Adrenal gland (tissue), 5 donors: ENCODE results near the gene DNAH9.

Experiments
- POLR2A ChIP-seq, 2 donors: fragments of 450-650 bp; IDR thresholded peaks; one replicate each; pipeline ENCODE4 v1.6.1; 2017; ENCODE audit warnings: antibody characterized with exemption in 2 of 2, mild to moderate bottlenecking in 2 of 2, moderate library complexity in 1 of 2
- TF ChIP-seq, protein P1 (sequence below), 6 experiments: fragments of 450-650 bp in 4 of 6; fragments of 200-600 bp in 2 of 6; sonication (generic) in 1 of 6; IDR thresholded peaks; 1 replicate in 5 of 6; 2 replicates in 1 of 6; pipeline versions ENCODE4 v1.5.1 to v1.8.0; 2016 to 2021; ENCODE audit warnings: antibody characterized with exemption in 6 of 6, mild to moderate bottlenecking in 2 of 6, moderate library complexity in 1 of 6
- donor health status: DM: no; HTN: no; CAD: no.

DNA sequence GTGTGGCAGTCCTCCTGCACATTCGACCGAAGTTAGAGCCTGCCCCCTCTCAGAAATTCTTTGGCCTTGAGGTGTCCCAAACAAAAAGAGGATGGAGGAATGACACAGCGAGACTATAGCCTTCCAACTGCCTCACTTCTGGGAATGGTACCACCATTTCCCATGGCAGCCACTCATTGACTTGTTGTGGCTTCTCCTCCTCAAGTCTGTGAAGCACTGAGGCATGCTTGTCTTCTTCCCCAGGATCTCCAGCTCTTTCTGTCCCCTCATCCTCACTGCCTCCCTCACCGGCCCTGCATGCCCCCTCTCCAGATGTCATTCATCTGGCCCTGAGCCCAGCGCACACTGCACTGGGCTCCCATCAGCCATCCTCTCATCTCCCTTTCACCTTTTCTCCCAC lies 43.7 kb upstream of the DNAH9 start:
- TF ChIP-seq, protein P1, sequence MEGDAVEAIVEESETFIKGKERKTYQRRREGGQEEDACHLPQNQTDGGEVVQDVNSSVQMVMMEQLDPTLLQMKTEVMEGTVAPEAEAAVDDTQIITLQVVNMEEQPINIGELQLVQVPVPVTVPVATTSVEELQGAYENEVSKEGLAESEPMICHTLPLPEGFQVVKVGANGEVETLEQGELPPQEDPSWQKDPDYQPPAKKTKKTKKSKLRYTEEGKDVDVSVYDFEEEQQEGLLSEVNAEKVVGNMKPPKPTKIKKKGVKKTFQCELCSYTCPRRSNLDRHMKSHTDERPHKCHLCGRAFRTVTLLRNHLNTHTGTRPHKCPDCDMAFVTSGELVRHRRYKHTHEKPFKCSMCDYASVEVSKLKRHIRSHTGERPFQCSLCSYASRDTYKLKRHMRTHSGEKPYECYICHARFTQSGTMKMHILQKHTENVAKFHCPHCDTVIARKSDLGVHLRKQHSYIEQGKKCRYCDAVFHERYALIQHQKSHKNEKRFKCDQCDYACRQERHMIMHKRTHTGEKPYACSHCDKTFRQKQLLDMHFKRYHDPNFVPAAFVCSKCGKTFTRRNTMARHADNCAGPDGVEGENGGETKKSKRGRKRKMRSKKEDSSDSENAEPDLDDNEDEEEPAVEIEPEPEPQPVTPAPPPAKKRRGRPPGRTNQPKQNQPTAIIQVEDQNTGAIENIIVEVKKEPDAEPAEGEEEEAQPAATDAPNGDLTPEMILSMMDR (IDR thresholded peaks at IDR 0.05), result no peak
- TF ChIP-seq POLR2A (IDR thresholded peaks at IDR 0.05), result no peak
